ENCODE measurements around the gene MAL.
A peak's percentile ranks its signal among the peaks of the same experiment; 100 is the strongest.

MAL gene

GRCh38 chr2:95017071-95017501, 8.4 kb upstream of the MAL start:
- no peak for DNase-seq

GRCh38 chr2:95017836-95018235, 7.7 kb upstream of the MAL start:
- no peak for DNase-seq

GRCh38 chr2:95018301-95018700, 7.2 kb upstream of the MAL start:
- no peak for DNase-seq

GRCh38 chr2:95018861-95019550, 6.5 kb upstream of the MAL start:
- DNase-seq = no peak

GRCh38 chr2:95019572-95019971, 5.9 kb upstream of the MAL start:
- DNase-seq = no peak

GRCh38 chr2:95020275-95021022, 5.1 kb upstream of the MAL start:
- no peak for DNase-seq

- DNase-seq = no peak
Observed at GRCh38 chr2:95021023-95021416, 4.5 kb upstream of the MAL start.

GRCh38 chr2:95021847-95022246, 3.7 kb upstream of the MAL start:
- no peak for DNase-seq

GRCh38 chr2:95022309-95023221, 2.9 kb upstream of the MAL start:
- peak; percentile 88 for DNase-seq

GRCh38 chr2:95023222-95023597, 2.3 kb upstream of the MAL start:
- DNase-seq = no peak

- DNase-seq = no peak
Observed at GRCh38 chr2:95024371-95024770, 1.1 kb upstream of the MAL start.

- no peak for DNase-seq
Observed at GRCh38 chr2:95024960-95025405, 525 bp upstream of the MAL start.

- no peak for DNase-seq
Observed at GRCh38 chr2:95026471-95027368, 1.2 kb downstream of the MAL start.

- no peak for DNase-seq
Observed at GRCh38 chr2:95027369-95027720, 1.8 kb downstream of the MAL start.

- DNase-seq = no peak
Observed at GRCh38 chr2:95029898-95030341, 4.4 kb downstream of the MAL start.

GRCh38 chr2:95030496-95030895, 5.0 kb downstream of the MAL start:
- no peak for DNase-seq

- DNase-seq = no peak
Observed at GRCh38 chr2:95031076-95031725, 5.7 kb downstream of the MAL start.

GRCh38 chr2:95031726-95032116, 6.2 kb downstream of the MAL start:
- DNase-seq = no peak

- no peak for DNase-seq
Observed at GRCh38 chr2:95032341-95032740, 6.8 kb downstream of the MAL start.

- no peak for DNase-seq
Observed at GRCh38 chr2:95032868-95033603, 7.5 kb downstream of the MAL start.

- no peak for DNase-seq
Observed at GRCh38 chr2:95034221-95034620, 8.7 kb downstream of the MAL start.

Data from islet precursor cell (in vitro differentiated cells).